ENCODE measurements around the gene CTSW.
"Not testable (repeated sequence)": the region's sequence is repeated elsewhere in the genome, so short reads cannot be mapped to it uniquely, and the experiment has no call there.

The CTSW gene

DNA sequence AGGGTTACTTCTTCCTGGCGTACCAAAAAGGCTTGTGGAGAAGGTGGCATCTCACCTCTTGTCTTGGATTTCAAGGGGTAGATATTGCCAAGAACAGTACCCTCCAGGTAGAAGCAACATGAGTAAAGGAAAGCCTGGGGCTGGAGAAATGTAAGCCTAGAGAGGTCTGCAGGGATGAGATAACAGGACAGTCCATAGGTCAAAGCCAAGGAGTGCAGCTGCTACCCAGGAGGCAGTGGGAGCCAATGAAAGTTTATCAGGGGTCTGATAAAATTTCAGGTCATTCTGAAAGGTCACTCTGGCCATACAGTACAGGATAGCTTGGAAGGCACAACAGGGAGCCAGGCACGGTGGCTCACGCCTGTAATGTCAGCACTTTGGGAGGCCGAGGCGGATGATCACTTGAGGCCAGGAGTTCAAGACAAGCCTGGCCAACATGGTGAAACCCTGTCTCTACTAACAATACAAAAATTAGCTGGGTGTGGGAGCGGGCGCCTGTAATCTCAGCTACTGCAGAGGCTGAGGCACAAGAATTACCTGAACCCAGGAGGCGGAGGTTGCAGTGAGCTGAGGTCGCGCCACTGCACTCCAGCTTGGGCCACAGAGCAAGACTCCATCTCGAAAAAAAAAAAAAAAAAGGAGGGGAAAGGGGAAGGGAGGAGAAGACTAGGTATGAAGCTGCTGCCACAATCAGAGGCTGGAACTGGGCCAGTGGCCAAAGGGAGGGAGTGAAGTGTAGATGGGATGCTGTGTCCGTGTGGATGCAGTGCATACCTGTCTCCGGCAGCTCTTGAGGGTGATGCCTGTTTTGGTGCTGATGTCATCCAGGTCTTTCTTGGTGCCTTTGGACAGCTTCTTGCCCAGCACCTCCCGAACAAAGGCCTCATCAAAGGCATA is 7.4 kb downstream of the CTSW start:
- no peak for DNase-seq (ENCODE audit: low spot score)

DNA sequence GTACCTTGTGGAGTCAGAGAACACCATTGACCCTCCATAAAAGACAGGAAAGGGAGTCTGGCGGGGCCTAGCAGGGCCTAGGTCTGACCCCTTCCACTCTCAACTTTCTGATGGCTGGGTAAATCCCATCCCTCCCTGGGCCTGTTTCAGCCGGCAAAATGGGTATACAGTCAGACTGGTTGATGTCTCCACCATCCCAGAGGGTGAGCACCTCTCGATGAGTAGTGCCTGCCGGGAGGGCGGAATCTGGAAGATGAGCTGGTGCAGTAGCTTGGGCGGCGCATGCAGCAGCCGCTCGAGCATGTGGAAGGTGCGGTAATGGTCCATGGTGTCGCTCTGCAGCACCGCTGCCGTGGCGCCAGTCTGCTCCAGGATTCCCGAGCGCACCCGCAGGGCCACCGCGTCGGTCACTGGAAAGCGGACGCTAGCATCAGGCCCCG is 8.1 kb downstream of the CTSW start:
- DNase-seq (ENCODE audit: low spot score), result no peak

DNA sequence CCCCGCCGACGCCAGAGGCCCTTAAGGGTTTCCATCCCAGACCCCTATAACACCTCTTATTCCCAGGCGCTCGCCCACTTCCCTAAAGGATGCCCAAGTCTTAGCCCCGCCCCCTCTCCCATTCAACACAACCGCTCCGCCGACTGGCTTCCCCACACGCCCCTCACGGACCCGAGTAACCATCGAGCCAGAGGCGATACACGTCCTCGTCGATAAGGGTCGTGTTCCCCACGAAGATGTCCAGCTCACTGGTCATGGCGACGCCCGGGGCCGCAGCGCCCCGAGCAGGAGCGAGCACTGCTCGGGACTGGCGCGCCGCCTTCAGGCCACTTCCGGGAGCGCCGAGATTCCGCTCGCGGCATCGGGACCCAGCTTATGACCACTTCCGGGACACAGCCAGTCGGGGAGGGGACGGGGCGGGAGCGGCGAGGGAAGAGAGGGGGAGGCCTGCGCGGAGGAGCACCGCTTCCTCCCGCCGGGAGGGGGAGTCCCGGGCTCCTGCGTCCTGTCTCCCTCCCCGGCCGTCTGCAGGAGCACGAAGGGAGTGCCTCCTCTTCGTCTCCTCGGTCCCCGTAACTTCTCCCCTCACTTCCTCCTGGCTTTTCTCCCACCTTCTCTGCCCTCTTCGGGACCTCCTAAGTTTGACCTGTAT is 8.7 kb downstream of the CTSW start, which contains the start of gene FIBP:
TSS of gene FIBP (minus strand) at position 309 of the 652 bp plus-strand sequence. CDS start at position 256, 53 bp downstream.
- DNase-seq (ENCODE audit: low spot score), result peak; percentile 97

DNA sequence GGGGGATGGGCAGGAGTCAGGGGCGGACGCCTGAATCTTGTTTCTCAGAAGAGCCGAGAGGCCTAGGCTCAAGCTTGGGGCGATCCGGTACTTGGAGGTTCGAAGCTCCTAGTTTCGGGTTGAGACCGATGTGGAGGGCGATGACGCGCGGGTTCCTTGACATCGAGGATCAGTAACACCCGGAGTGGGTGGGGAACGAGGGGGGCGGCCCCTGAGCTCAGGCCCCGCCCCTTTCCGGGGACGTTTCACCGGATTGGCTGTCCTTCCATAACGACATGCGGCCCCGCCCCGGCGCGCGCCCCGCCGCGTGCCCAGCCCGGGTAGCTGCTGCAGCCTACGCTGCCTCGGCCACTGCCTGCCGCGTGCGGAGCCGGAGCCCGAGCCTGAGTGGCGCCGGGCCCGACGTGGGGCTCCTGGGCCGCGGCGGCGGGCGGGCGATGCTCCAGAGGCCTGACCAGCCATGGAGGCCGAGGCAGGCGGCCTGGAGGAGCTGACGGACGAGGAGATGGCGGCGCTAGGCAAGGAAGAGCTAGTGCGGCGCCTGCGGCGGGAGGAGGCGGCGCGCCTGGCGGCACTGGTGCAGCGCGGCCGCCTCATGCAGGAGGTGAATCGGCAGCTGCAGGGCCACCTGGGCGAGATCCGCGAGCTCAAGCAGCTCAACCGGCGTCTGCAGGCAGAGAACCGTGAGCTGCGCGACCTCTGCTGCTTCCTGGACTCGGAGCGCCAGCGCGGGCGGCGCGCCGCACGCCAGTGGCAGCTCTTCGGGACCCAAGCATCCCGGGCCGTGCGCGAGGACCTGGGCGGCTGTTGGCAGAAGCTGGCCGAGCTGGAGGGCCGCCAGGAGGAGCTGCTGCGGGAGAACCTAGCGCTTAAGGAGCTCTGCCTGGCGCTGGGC is 10.9 kb downstream of the CTSW start, which contains the start of gene CCDC85B:
TSS of gene CCDC85B (plus strand) at position 350 of the 895 bp plus-strand sequence. CDS start at position 461, 111 bp downstream.
- peak; percentile 98 for DNase-seq (ENCODE audit: low spot score)

DNA sequence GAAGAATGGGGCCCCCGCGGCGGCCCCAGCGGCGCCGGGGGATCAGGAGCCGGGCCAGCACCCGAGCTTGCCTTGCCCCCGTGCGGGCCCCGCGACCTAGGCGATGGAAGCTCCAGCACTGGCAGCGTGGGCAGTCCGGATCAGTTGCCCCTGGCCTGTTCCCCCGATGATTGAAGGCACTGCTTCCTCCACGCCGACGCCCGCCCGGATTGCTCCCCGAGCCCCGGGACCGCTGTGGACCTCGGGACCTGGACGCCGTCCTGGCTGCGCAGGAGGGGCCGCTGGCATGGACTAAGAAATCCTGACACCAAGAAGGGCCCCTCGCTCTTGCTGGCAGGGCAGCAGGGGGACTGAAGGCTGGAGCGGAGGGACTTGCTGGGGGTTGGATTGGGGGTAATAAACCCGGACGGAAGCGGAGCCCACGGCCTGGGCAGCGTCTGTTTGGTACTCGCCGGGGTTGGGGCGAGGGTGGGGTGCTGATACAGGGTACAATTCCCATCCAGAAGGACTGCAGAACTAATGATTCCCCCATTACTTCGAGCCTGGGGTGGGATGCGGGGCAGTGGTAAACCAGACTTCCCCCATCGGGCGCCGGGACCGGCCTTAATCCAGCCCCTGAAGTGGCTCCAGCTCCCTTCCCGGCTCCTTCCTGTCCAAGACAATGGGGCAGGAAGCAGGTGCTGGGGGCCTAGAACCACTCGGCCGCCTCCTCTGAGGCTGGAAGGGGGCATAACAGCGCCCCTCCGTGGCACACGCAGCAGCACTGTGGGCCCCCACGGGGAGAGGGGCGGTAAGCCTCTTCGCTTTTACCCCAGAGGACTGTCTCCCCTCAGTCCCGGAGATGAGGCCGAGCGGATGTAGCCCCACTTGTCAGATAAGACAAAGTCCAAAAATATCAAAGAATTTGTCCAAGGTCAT is 11.8 kb downstream of the CTSW start:
- no peak for DNase-seq (ENCODE audit: low spot score)

DNA sequence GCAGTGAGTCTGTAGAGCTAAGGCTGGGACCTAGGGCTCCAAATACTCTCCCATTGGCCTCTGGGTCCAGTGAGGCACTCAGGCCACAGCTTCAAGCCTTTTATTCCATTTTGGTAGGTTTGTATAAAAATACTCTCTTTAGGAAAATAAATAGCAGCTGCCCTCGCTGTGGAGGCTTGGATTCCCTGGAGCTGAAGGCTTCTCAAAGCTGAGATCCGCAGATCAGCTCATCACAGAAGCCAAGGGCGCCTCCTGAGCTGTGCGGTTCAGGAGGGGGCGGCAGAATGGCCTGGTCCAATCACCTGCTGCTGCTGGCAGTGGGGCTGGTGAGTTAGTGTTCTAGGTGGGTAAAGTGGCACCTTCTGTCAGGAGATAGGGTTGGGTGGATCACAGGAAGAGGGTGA is 12.5 kb downstream of the CTSW start:
- DNase-seq (ENCODE audit: low spot score), result not testable (repeated sequence)

DNA sequence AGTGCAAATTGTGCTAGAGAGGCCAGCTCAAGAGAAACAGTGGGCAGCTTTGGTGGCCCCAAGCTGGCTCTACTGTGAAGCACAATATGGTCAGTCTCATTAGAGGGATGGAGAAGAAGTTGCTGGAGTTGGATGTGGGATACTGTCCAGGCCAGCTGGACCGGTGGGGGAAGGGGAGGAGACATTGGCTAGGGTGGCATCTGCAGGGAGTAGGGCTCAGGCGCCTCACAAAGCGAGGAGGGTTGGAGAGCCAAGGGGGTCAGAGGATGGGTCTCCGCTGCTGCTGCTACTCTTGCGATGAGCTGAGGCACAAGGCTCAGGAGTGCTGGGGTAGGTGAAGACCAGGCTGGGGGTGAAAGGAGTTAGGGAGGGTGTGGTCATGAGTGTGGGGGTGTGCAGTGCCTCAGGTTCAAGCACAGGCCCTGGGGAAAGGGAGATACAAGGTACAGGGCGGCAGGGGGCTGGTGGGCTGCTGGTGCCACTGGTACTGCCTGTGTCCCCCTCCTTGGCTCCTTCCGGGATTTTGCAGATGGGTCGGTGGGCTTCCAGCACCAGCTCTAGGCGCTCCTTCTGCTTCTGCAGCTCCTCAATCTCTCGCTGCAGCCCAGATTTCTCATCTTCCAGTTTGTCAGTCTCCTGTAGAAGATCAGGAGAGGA is 13.2 kb downstream of the CTSW start:
- no peak for DNase-seq (ENCODE audit: low spot score)

DNA sequence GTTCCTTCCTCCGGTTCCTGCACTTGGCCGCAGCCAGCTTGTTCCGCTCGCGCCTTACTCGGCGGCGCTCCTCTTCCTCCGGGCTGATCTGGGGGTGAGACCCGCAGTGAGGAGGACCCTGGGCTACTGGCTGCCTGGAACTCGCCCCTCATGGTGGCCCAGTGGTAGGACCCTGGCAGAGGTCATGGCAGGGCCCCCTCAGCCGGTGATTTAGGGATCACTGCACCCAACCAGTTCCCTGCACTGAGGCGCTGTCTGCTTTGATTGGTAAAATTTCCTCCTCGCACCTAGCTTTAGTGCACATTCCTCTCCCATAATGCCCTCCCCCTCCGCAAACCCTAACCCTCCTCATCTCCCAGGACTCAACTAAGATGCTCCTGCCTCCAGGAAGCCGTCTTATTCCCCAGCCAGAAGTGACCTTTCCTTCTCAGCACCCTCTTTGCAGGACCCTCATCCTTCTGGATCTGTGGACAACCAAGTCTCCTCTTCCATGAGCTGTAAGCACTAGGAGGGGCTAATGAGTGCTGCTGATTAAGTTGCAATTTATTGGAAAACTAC is 14.5 kb downstream of the CTSW start:
- no peak for DNase-seq (ENCODE audit: low spot score)

DNA sequence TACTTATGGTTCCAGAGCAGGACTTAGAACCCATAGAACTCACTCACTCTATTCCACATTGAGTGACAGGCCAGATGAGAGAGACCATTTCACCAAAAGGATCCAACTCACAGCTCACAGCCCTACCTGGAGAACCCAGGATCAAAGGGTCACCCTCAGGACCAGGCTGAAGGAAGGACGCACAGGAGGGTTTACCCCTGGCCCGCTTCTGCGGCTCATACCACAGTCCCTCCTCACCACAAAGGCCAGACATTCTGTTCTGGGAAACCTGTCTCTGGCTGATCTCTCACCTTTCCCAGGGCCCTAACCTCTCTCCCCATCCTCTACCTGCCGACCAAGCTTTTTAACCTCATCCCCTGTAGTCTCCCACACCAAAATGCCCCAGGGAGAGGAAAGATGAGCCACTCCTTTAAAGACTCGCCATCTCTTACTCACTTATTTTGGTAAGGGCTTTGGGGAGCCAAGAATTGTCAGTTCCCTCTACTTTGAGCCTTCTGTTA is 15.9 kb downstream of the CTSW start:
- DNase-seq (ENCODE audit: low spot score), result no peak

DNA sequence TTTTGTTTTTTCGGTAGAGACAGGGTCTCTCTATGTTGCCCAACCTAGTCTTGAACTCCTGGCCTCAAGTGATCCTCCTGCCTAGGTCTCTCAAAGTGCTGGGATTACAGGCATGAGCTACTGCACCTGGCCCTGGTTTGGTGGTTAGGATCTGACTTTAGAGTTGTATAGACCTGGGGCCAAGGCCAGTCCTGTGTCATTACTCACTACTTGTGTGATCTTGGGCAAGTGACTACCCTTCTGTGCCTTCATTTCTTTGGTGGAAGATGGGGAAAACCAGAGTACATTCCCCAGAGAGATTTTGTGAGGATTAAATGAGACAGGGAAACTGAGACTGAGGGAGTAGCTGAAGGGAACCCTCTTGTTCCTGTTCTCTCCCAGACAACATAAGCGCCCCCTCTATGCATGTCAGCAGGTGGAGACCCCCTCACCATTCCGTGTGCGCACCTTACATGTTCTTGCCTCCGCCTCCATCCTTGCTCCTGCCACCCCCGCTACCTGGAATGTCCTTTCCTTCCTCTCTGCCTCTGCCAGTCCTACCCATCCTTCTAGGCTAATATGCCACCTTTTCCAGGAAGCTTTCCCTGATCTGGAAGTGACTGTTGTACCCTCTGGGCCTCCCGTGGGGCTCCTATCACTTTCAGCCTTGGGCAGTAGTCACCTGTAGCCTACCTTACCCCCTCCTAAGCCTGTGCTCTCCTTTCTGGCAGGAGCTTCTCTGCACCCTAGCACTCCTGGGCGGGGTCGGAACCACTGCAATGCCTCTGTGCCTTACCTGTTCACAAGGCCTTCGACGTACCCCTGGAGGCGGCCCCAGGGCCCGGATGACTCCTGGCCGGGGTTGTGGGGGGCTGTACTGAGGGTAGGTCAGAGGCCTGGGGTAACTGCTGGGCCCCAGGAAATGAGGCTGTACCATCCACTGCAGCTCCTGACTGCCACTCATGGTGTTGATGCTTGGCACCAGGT is 16.7 kb downstream of the CTSW start:
- DNase-seq (ENCODE audit: low spot score), result no peak

DNA sequence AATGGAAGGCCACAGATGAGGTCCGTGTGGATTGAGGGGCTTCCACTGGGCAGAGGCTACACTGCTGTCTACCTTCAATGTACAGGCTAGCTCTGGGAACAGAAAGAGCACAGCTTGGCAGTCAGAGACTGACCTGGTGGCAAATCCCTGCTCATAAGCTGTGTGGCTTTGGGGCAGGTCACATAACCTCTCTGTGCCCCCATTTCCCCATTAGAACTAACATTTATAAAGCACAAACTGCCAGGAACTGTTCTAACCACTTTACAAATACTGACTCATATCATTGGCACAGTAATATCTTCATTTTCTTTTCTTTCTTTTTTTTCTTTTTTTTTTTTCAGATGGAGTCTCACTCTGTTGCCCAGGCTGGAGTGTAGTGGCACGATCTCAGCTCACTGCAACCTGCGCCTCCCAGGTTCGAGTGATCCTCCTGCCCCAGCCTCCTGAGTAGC is 17.4 kb downstream of the CTSW start:
- no peak for DNase-seq (ENCODE audit: low spot score)

DNA sequence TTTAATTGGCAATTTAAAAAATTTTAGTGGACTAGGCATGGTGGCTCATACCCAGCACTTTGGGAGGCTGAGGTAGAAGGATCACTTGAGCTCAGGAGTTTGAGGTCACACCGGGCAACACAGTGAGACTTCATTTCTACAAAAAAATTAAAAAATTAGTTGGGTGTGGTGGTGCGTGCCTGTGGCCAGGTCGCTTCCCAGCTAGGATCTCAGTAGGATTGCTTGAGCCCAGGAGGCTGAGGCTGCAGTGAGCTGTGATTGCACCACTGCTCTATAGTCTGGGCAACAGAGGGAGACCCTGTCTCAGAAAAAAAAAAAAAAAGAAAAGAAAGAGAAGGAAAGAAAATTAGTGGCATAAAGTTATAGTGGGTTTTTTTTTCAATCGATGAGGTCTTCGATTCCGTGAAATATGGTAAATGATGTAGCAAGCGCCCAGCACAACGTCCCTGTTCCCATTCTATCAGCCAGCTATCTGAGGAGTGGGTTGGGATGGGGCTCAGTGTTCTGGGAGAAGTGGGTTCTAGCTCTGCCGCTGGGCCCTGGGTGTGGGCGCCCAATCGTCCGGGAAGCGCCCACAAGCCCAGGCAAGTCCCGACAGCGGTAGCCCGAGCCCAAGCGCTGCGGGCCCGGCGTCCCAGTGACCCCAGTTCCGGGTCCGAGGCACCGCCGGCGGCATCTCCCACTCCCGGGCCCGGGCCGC is 19.2 kb downstream of the CTSW start:
- DNase-seq (ENCODE audit: low spot score), result no peak

DNA sequence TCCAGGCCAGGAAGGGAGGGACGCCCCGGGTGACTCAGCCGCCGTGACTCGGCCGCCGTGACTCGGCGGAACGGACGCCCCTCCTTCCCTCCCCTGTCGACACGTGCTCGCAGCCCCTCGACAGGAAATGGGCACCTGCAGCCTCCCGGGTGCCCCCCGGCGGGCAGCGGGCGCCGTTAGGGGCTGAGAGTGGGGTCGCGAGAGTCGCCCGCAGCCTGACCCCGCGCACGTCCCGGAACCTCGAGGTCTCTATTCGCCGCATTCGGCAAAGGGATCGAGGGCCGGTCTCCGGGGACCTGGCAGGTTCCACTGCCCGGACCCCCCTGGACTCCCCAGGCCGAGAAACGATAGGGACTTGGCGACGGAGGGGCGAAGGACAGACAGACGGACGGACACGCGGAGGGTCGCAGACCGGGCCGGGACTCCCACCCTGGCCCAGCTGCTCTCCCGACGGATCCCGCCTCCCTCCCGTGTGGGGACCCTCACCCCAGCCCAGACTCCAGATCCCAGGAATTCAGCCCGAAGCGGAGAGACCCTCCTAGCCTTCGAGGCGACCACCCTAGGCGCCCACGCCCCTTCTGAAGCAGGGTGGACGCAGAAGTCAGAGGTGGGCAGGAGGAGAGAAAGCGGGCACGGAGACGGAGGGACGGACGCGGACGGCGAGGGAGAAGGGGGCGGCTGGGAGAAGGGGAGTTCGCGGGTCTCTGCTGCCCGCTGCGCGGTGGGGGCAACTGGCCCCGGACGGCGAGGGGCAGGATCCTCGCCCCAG is 19.9 kb downstream of the CTSW start:
- DNase-seq (ENCODE audit: low spot score), result no peak

DNA sequence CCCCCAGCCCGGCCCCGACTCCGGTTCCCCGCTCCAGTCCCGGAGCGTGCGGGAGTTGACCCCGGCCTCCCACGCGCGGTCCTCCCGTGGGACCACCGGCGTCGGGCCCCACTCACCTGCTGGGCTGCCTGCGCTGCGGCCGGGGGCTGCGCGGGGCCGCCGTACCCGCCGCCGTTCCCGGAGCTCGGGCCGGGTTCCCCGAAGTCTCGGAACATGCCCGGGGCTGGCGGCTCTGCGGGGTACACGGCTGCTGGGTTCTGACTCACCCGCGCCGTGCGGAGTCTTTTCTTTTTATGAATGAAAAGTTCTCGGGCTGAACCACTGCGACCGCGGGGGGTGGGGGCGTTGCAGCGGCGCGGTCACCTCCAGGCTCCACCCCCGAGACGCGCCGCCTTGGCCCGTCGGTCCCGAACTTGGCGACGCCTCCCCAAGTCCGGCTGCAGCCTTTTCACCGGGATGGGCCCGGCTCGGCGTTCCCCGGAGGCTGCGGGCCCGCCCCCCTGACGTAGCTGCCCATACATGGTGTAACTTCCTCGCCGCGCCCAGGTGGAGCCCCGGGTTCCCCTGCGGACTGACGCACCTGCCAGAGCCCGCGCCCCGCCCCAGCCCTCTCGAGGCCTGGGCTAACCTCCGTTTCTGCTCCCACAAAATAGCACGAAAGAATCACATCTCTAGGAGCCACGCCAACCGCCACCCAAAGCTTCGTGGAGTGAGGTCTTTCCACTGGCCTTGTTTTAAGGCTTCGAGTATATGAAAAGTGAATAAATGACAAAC is 20.7 kb downstream of the CTSW start, which contains the start of gene FOSL1:
TSS of gene FOSL1 (minus strand) at position 264 of the 774 bp plus-strand sequence. CDS start at position 215, 49 bp downstream.
- peak; percentile 44 for DNase-seq (ENCODE audit: low spot score)

DNA sequence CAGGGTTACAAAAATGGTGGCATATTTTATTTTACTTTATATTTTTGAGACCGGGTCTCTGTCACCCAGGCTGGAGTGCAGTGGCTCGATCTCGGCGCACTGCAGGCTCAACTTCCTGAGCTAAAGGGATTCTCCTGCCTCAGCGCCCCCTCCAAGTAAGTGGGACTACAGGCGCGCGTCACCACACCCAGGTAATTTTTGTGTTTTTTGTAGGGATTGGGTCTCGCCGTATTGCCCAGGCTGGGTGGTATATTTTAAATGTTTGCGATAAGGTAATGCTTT is 21.2 kb downstream of the CTSW start:
- DNase-seq (ENCODE audit: low spot score), result no peak

DNA sequence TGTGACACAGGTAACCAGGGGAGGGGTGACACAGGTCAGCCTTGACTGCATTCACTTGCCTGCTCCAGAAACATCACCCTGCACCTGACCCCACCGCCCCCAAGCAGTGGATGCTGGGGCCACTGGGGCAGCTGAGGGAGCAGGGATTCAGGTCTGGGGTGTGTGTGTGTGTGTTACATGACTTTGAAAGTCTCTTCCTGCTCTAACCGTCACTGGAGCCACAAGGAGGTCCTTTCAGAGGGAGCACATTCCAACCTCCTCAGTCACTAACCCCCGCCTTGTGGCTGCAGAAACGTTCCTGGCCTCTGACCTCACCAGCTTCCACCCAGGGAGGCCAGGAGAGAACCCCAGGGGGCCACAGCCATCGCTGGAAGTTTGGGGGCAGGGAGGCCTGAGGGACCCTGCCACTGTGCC is 23.4 kb downstream of the CTSW start:
- DNase-seq (ENCODE audit: low spot score), result no peak

All from pons (tissue), 1 donor.